ENCODE data around the gene RMDN2.

Gene RMDN2

DNA sequence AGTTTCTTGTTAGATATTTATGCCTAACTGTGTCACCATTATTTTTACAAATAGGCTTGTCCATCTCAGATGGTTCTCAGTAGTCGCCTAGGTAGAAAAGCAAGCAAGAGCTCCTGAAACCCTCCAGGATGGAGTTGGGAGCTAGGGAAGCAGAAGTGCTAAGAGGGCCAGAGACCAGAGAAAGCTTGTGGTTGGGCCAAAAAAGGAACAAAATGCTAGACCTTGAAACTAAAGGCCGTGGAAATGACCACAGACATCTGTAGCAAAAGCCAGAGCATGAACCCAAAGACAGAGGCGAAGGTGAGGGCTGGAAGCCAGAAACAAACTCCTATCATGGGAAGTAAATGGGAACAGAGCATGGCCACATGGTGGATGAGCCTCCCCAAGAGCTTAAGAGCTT is 29.9 kb upstream of the RMDN2 start:
- no peak overlapping the region for H3K4me3 ChIP-seq (ENCODE audit: low read depth, low read length)
- no peak for DNase-seq (ENCODE audit: low read depth)

DNA sequence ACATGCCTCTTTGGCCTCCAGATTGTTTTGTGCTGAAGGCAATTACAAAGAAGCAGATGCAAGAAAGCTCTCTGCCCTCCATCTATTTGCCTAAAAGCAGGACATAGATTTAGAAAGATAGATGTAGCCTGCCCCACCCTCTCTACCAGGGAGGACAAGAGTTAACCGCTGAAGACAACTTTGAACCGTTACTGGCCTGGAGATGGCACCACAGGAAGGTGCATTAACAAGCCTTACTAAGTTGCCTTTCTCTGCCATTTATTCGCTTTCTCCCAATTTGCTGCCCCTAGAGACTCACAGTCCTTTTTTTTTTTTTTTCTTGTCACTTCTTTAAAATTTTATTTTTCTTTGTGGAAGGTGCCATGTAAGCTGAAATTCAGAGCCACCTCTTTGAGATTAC is 28.8 kb upstream of the RMDN2 start:
- no peak for DNase-seq (ENCODE audit: low read depth)
- H3K4me3 ChIP-seq (ENCODE audit: low read depth, low read length), result no peak overlapping the region

DNA sequence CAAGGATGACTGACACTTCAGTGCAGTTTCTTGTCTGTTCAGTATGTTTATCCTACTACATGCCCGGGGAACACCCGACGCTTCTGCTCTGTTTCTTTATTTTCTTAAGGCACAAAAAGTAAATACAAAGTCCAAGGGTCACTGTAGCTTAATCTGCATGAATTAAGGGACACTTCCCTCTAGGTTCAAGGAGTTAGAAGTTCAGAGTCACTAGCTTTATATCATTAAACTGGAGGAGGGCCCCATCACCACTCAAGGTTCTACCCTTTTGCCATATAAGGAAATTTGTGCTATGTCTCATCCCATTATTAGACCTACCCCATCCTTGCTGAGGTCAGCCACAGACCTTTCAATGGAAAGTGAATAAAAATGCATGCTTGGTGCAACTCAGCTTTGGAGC is 27.6 kb upstream of the RMDN2 start:
- H3K4me3 ChIP-seq (ENCODE audit: low read depth, low read length), result no peak overlapping the region
- no peak for DNase-seq (ENCODE audit: low read depth)

DNA sequence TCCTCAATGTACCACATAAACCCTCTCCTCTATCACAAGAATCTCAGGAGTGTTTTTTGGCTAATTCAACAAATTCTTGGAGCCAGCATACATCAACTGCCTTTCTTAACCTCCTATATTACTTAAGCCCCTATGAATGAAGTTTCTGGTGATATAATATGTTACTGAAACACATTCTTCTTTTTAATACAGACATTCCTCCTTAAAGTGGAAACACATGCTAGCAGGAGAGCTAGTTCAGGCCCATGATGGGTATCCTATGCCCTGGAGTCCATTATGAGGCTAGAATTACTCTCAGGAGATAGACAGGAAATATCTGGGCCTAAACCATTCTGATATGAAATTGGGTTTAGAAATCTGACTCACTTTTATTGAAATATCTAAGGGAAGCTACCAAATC is 26.6 kb upstream of the RMDN2 start:
- H3K4me3 ChIP-seq (ENCODE audit: low read depth, low read length), result no peak overlapping the region
- DNase-seq (ENCODE audit: low read depth), result no peak

DNA sequence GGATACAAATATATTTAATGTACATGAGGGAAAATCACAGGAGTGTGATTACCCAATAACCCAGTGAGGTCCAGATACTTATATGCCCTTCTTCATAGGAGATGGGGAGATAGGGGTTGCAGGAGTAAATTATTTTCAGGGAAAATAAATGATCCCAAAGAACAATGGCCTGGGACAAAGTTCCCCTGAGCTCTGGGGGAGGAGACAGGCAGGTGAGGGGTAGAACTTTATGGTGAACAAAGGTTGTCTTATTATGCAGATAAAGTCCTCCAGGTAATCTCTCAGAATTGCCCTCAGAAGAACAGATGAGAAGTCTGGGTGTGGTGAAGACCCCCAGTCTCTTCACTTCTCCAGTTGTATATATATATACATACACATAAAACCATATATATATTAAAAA is 22.1 kb upstream of the RMDN2 start:
- H3K4me3 ChIP-seq (ENCODE audit: low read depth, low read length), result no peak overlapping the region
- DNase-seq (ENCODE audit: low read depth), result no peak

DNA sequence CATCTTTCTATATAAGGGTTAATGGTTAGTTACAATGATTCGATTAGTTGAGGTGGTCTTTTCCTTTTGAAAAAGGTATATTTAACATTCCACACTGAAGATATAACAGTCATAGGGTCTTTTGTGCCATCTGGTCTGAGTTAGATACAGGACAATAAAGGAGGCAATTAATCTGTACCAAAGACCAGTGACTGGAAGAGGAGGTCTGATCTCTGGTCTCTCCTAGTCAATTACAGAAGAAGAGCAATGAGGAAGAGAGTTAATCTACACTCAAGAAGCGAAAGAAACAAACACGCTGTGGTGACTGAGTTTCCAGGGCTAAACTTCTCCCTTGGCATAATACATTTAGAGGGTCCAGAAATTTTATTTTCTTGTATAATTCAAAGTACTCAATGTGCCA is 20.7 kb upstream of the RMDN2 start:
- H3K4me3 ChIP-seq (ENCODE audit: low read depth, low read length), result no peak overlapping the region
- no peak for DNase-seq (ENCODE audit: low read depth)

DNA sequence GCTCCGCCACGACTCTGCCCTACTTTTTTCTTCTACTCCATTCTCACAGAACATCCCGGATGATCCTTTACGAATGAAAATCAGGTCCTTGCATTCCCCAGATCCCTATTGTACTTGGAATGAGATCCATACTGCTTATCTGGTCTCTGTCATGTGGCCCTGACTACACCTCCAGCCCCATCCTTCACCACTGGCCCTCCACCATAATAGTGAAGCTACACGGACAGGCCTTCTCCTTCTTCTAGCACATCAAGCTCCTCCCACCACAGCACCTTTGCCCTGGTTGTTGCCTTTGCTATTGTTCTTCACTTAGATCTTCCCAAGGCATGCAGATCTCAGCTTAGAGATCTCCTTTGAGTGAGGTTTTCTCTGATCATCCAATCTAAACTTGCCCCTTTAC is 20.1 kb upstream of the RMDN2 start:
- no peak for DNase-seq (ENCODE audit: low read depth)
- H3K4me3 ChIP-seq (ENCODE audit: low read depth, low read length), result no peak overlapping the region

DNA sequence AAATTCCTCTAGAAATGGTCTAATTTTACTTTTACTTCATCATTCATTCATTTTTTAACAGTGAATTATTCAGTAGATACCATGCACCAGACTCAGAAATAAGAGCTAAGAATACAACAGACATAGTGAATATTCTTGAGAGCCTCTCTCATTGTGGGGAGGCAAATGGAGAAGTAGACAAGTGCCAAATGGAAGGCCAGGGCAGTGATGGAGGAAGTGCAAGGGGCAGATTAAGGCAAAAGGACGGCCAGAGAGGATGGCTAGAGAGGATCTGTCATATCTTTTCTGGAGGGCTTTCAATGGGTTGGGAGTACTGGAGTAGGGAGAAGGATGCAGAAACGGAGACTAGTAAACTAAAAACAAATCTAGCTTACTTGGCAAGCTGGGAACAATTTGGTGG is 19.0 kb upstream of the RMDN2 start:
- no peak for DNase-seq (ENCODE audit: low read depth)

DNA sequence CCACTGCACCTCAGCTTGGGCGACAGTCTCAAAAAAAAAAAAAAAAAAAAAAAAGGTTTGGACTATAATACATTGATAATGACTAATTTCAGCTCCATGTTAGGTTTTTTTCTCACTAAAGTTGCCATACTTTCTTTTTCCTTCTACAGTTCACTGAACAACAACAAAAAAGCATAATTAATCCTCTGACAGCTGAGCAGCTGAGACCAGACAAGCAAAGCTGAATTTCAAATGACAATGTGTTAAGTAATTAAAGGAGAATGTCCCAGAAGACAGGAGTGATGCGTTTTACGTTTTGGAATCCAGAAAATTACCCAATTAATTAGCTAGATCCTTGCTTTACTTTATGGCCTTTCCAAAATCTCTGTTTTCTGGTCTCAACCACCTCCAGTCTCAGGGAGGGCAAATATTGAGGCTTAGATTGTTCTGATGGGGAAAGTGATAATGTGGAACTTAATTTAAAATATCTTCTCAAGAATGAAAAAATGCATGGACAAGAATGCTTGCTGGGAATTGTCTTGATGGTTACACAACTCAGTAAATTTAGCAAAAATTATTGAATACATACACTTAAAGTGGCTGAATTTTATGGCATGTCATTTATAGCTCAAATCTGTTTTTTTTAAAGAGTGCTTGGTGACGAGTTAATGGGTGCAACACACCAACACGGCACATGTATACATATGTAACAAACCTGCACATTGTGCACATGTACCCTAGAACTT is 17.4 kb upstream of the RMDN2 start:
- no peak for DNase-seq (ENCODE audit: low read depth)
- H3K4me3 ChIP-seq (ENCODE audit: low read depth, low read length), result no peak overlapping the region

More for the DNA sequence above, 19.0 kb upstream of the RMDN2 start:
- H3K4me3 ChIP-seq (ENCODE audit: low read depth, low read length), result no peak overlapping the region

DNA sequence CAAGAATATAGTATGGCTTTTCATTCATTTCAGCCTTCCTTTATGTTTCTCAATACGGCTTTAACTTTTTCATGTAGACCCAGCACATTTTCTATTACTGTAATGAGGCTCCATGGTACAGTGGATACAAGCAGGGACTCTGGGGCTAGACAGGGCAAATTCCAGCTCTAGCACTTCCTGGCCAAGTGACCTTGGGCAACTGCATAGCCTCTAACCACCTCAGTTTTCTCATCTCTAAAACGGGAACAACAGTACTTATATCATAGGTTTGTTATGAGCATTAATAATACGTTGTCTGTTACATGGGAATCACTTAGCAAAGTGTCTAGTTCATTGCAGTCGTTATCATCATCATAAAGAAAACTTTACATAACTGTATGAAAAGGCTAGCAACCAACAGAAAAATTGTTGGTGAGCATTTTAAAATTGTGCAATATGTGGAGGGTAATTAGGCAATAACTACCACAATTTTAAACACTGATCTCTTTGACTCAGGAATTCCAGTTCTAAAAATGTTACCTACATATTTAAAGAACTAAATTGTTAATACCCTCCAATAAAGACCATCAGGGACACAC is 13.7 kb upstream of the RMDN2 start:
- H3K4me3 ChIP-seq (ENCODE audit: low read depth, low read length), result no peak overlapping the region
- DNase-seq (ENCODE audit: low read depth), result no peak

DNA sequence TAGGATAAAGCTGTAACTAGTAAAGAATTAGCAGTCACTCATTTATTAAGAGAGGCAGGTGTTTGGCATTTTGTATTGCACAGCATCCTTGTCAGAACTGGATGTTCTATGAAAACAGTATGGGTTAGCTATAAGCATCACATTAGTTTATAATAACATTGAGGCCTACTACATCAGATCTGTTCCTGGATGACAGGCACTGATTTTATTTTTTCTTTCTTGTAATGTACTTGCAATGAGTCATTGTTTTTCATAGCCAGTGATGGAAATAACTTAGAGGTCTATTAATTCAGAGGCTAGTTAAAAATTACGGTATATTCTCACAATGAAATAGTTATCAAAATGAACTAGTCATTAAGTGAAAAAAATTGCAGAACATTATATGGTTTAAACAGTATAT is 13.0 kb upstream of the RMDN2 start:
- H3K4me3 ChIP-seq (ENCODE audit: low read depth, low read length), result no peak overlapping the region
- DNase-seq (ENCODE audit: low read depth), result no peak

DNA sequence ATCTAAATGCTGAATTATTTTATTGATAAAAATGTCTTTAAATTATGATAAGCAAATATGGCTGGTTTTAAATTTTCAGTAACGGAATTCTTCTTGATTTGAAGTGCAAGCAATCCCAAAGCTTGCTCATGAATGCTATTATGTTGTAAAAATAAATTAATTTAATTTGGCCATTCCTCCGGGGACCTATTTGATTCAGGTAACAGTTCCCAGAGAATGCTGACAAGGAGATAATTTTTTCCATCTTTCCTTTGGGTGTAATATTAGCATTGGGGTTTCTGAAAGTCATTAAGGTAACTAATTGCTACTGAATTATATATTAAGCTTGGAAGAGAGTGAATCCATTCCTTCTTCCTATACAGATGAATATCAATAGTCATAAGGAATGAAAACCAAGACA is 12.5 kb upstream of the RMDN2 start:
- DNase-seq (ENCODE audit: low read depth), result no peak
- H3K4me3 ChIP-seq (ENCODE audit: low read depth, low read length), result no peak overlapping the region

DNA sequence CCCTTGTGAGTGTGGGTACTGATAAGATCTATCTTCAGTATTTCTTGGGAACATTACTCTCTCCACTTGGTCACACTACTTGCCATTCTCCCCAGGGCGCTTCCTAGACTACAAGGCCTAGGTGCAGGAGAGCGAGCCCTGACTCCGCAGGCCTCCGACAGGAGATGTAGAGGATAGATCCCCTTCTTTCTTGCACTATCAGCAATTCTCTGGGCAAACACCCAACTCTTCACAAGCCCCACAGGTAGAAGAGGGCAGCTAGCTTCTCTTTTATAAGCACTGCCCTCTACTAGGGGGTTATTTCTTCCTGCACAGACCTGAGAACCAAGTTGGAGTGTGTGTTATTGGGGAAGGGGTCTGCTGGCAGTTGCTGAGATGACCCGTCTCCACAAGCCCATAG is 10.7 kb upstream of the RMDN2 start:
- H3K4me3 ChIP-seq (ENCODE audit: low read depth, low read length), result no peak overlapping the region
- DNase-seq (ENCODE audit: low read depth), result no peak

DNA sequence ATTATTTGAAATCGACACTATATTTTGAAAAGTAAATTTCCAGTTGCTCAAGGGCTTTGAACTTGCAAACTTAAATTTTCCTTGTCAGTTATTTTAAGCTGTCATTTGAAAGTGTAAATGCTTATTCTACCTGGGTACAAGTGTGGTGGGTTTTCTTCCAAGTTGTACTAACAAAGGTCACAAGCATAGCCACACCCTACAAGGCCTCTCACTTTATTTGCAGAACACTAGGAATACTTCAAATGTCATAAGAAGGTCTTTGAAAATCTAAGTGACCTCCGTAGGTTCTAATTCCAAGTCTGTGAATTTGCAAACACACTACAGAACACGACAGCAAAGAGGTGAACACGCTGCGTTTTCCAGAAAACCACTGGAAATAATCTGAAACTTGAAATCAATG is 9.3 kb upstream of the RMDN2 start:
- DNase-seq (ENCODE audit: low read depth), result no peak
- H3K4me3 ChIP-seq (ENCODE audit: low read depth, low read length), result no peak overlapping the region

DNA sequence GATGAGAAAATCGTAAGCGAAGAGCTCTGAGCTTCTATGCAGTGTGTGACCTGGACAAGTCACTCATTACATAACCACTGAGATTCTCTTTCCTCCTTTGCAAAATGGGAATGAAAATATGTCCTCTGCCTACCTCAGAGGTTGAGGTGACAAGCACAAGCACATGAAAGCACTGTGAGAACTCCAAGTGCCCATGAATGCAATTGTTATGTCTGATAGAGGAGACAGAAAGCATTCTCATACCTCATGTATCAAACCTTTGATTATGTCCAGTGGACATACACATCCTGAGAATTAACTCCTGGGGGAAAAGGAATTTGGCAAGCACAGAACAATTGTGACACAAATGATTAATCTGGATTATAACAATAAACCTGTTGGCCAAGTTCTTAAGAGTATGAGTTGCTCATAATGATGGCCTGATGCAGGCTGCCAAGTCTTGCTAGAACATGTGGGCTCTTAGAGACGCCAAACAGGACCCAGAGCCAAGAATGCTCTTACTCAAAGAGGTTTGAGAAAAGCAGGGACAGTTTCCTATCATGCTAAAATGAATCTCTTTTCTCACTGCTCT is 8.5 kb upstream of the RMDN2 start:
- no peak overlapping the region for H3K4me3 ChIP-seq (ENCODE audit: low read depth, low read length)
- DNase-seq (ENCODE audit: low read depth), result peak; percentile 92

DNA sequence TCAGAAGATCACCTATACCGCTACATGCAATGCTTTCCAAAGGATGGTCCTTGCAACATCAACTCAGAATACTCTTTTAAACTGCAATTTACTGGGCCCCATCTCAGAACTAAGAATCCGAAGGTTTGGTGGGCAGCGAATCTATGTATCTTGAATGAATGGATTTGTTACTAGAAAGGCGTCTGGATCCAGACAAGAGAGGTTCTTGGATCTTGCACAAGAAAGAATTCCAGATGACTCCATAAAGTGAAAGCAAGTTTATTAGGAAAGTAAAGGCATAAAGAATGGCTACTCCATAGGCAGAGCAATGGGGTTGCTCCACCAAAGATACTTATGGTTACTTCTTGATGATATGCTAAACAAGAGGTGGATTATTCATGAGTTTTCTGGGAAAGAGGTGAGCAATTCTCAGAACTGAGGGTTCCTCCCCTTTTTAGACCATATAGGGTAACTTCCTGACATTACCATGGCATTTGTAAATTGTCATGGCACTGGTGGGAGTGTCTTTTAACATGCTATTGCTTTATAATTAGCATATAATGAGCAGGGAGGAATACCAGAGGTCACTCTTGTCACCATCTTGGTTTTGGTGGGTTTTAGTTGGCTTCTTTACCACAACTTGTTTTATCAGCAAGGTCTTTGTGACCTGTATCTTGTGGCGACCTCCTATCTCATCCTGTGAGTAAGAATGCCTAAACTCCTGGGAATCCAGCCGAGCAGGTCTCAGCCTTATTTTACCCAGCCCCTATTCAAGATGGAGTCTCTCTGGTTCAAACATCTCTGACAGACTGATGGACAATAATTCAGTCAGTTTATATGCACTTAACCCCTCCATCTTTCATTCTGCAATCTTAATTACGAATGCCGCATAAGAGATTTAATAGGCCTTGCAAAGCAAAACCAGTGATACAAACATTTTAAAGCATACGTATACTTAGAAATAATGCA is 7.5 kb upstream of the RMDN2 start:
- no peak overlapping the region for H3K4me3 ChIP-seq (ENCODE audit: low read depth, low read length)
- DNase-seq (ENCODE audit: low read depth), result no peak

DNA sequence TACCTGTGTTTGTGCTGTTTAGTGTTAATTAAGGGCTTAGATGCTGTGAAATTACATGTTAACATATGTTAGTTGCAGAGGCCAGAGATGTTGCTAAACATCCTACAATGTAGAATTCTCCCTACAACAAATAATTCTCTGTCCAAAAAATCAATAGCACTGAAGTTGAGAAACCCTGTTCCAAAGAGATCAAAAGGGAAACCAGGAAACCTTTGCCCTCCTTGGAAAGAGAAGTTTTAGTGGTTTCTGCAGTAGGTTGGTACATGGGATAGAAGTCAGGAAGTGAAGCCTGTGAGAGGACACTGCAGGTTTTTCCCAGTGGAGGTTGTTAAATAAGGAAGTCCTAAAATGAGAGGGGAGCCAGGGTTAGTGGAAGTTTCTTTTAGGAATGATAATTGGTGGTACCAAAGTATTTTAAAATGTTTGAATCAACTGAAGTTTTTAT is 6.3 kb upstream of the RMDN2 start:
- H3K4me3 ChIP-seq (ENCODE audit: low read depth, low read length), result no peak overlapping the region
- DNase-seq (ENCODE audit: low read depth), result no peak

DNA sequence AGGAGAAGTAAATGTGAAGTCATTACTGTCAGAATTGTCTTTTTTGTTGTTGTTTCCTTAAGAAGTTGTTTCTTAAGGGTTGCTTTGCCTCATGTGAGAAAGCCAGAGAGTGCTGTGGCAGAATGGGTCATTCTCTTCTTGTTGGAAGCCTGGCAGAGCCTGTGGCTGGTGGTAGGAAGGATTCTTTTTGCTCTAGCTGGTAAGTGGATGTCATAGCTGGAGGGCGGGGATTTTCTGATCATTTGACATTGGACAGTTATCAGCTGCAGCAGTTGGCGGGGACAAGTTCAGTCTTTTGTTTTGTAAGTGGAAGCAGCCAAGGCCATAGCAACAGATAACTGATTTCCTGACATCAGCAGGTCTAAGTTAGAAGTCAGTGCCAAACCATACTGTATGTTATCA is 5.5 kb upstream of the RMDN2 start:
- no peak overlapping the region for H3K4me3 ChIP-seq (ENCODE audit: low read depth, low read length)
- no peak for DNase-seq (ENCODE audit: low read depth)

DNA sequence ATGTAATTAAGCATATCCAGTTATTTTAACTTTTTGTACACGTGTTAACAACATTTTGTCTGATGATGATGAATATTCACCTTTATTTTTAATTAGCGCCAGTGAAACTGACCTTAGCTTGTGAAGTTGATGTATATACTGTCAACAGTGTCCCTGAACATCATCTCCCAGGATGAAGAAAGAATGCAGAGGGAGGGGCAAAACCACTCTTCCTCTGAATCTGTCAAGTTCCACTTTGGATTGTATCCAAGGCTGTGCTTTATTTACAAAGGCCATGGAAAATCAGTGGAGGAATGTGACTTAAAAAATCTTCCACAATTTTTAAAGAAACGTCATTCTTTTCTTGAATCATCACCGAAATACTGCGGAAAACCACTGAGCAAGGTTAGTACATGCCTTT is 4.5 kb upstream of the RMDN2 start:
- DNase-seq (ENCODE audit: low read depth), result no peak
- H3K4me3 ChIP-seq (ENCODE audit: low read depth, low read length), result no peak overlapping the region

DNA sequence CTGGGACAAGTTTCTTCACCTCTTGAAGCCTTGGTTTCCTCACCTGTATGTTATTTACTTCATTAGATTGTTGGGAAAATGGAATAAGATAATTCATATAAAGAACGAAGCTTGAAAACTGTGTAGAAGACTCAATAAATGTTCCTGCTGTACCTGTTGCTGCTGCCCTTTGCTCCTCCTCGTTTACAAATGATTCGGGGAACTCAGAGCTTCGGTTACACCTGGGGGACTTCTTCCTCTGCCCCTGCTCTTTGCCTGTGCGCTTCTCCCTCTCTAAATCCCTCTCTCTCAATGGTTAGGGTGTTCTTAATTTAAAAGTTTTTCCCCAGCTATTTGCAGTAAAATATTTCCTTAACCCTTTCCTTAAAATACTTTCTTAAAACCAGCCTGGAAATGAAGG is 3.3 kb upstream of the RMDN2 start:
- no peak overlapping the region for H3K4me3 ChIP-seq (ENCODE audit: low read depth, low read length)

More for the DNA sequence above, 3.3 kb upstream of the RMDN2 start:
- DNase-seq (ENCODE audit: low read depth), result no peak

All from skeletal muscle cell (primary cell).